Thyroid gland (tissue), 4 donors: ENCODE results near the gene FRMD4A.
"Not testable (repeated sequence)": the region's sequence is repeated elsewhere in the genome, so short reads cannot be mapped to it uniquely, and the experiment has no call there.

Experiments used
- POLR2A ChIP-seq, 2 donors: fragments of 450-650 bp; IDR thresholded peaks; one replicate each; pipeline ENCODE4 v1.6.1; 2017; ENCODE audit warnings: antibody characterized with exemption in 2 of 2, mild to moderate bottlenecking in 2 of 2, moderate library complexity in 1 of 2
- TF ChIP-seq, protein P1 (sequence below), 6 experiments: fragments of 200-600 bp in 3 of 6; fragments of 450-650 bp in 3 of 6; sonication (generic) in 3 of 6; IDR thresholded peaks; one replicate each; pipeline ENCODE4 v1.5.1; 2016 to 2019; ENCODE audit warnings: antibody characterized with exemption in 6 of 6, mild to moderate bottlenecking in 2 of 6, inconsistent platforms in 1 of 6, moderate library complexity in 1 of 6

DNA sequence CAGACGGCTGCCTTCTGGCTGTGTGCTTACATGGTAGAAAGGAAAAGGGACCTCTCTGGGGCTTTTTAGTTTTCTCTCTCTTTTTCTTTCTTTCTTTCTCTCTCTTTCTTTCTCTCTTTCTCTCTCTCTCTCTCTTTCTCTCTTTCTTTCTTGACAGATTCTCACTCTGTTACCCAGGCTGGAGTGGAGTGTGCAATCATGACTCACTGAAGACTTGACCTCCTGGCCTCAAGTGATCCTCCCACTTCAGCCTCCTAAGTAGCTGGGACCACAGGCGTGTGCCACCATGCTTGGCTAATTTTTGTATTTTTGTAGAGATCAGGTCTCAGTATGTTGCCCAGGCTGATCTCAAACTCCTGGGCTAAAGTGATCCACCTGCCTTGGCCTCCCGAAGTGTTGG, 409.6 kb downstream of the FRMD4A start:
- TF ChIP-seq, protein P1, sequence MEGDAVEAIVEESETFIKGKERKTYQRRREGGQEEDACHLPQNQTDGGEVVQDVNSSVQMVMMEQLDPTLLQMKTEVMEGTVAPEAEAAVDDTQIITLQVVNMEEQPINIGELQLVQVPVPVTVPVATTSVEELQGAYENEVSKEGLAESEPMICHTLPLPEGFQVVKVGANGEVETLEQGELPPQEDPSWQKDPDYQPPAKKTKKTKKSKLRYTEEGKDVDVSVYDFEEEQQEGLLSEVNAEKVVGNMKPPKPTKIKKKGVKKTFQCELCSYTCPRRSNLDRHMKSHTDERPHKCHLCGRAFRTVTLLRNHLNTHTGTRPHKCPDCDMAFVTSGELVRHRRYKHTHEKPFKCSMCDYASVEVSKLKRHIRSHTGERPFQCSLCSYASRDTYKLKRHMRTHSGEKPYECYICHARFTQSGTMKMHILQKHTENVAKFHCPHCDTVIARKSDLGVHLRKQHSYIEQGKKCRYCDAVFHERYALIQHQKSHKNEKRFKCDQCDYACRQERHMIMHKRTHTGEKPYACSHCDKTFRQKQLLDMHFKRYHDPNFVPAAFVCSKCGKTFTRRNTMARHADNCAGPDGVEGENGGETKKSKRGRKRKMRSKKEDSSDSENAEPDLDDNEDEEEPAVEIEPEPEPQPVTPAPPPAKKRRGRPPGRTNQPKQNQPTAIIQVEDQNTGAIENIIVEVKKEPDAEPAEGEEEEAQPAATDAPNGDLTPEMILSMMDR (IDR thresholded peaks at IDR 0.05): not testable (repeated sequence)
- TF ChIP-seq POLR2A (IDR thresholded peaks at IDR 0.05): not testable (repeated sequence)
